Measurements from ENCODE around the gene ZGRF1.
"Not testable (repeated sequence)": the region's sequence is repeated elsewhere in the genome, so short reads cannot be mapped to it uniquely, and the experiment has no call there.

ZGRF1 gene, protein sequence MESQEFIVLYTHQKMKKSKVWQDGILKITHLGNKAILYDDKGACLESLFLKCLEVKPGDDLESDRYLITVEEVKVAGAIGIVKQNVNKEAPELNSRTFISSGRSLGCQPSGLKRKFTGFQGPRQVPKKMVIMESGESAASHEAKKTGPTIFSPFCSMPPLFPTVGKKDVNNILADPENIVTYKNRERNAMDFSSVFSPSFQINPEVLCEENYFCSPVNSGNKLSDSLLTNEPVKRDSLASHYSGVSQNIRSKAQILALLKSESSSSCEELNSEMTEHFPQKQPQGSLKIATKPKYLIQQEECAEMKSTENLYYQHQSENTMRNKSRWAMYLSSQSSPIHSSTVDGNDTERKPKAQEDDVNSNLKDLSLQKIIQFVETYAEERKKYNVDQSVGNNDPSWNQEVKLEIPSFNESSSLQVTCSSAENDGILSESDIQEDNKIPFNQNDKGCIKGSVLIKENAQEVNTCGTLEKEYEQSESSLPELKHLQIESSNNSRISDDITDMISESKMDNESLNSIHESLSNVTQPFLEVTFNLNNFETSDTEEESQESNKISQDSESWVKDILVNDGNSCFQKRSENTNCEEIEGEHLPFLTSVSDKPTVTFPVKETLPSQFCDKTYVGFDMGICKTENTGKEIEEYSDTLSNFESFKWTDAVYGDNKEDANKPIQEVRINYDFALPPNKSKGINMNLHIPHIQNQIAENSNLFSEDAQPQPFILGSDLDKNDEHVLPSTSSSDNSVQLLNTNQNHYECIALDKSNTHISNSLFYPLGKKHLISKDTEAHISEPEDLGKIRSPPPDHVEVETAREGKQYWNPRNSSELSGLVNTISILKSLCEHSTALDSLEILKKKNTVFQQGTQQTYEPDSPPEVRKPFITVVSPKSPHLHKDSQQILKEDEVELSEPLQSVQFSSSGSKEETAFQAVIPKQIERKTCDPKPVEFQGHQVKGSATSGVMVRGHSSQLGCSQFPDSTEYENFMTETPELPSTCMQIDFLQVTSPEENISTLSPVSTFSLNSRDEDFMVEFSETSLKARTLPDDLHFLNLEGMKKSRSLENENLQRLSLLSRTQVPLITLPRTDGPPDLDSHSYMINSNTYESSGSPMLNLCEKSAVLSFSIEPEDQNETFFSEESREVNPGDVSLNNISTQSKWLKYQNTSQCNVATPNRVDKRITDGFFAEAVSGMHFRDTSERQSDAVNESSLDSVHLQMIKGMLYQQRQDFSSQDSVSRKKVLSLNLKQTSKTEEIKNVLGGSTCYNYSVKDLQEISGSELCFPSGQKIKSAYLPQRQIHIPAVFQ (N-terminal part only)

DNA sequence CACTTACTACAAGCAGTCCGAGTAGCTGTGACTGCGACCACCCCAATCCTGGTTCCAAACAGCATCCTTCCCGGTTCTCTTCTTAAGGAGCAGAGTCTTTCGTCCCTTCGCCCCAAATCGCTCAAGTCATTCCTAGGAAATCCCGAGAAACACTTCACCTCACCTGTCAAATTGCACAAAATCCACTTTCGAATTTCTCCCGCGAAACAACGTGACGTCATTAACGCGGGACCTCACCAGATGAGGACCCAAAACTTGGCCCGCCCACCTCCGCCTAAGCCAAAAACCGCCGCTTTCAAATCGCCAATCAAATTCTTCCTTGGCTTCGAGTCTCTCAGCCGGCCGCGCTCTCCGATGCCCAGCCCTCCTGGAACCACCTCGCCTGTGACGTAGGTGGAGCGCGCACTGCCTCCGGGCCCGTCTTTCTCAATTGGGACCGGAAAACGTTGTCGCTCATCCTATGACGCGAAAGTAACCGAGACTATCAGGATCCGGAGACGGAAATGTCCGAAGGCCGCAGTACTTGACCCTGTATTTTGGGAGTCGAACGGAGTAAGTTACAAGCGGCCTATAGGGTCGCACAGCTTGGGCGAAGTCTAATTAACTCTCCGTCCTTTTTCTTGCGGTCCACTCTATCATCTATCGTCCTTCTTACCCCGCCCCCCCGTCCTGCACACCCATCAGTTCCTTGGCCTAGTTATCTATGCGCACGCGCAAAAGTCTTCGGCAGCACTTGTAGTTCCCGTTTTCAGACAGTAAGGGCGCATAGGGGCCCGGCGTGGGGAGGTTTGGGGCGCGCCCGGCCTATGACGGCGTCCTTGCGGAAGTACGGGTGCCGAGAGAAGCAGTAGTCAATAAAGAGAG, at the start of gene ZGRF1, which contains the start of gene LARP7:
TSS of gene ZGRF1 (minus strand) at position 222 of the 864 bp plus-strand sequence. CDS start 3,733 bp downstream, outside the sequence.
TSS of gene LARP7 (plus strand) at position 456 of the 864 bp plus-strand sequence. CDS start 7,527 bp downstream, outside the sequence.
- in situ Hi-C loops (cut with HindIII; ENCODE audit: low pct_ligation_motif_present, low pct_unique_long_range_greater_than_20kb, low sequenced_read_pairs): no loop called here
- DNase-seq: peak; percentile 98

DNA sequence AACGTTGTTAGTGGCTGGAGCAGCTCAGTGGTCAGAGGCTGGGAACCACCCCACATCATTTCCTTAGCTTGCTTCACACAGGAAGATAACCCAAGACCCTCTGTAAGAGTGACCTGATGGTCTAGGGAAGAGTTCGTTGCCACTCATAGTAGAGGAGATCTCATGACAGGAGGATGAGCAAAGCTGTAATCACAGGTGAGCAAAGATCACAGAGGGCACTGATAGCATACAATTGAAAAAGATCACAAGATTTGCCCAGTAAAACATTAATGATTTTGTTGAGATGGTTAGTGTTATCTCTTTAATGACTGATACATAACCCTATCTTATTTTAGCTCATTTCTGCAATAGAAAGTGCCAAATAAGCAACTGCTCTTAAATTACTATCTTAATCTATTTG, 44.3 kb upstream of the ZGRF1 start:
- no peak for DNase-seq
- in situ Hi-C loops (cut with HindIII; ENCODE audit: low pct_ligation_motif_present, low pct_unique_long_range_greater_than_20kb, low sequenced_read_pairs): no loop called here

DNA sequence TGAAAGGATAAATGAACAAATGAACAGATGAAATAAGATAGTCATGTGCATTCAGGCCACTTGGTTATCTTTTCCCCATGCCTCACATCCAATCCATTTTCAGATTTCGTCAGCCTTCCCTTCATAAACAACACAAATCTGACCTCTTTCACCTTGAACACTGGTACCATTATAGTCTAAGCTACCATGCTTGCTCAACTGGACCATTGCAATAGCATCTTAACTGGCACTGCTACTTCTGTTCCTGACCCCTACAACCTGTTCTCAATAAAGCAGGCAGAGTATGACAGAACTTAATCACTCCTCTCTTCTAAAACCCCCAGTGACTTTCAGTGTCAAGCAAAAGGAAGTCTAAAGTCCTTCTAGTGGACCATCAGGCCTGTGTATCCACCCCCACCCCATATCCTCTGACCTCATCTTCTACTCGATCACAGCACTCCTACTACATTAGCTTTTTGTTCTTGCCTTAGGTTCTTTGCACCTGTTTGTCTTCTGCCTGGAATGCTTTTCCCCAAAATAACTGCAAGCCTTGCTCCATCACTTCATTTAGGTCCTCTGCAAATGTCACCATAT, 40.9 kb upstream of the ZGRF1 start:
- DNase-seq: no peak
- in situ Hi-C loops (cut with HindIII; ENCODE audit: low pct_ligation_motif_present, low pct_unique_long_range_greater_than_20kb, low sequenced_read_pairs): no loop called here

DNA sequence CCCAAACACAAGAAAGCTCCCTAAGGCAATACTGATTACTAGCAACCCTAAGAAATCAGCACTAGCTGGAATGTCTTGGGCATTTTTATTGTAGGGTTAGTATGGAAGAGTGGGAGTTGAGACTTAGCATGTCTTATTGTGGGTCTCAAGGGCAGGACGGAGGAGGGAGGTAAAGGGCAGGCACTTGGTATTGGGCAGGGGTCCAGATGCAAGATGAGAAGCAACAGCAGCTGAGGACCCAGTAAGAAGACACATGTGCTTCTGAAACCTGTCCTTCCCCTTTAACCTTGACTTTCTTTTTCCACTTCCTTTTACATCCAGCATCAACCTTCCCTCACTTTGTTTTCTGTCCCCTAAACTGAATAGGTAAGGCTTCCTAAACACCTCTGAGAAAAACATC, 37.7 kb upstream of the ZGRF1 start:
- in situ Hi-C loops (cut with HindIII; ENCODE audit: low pct_ligation_motif_present, low pct_unique_long_range_greater_than_20kb, low sequenced_read_pairs): no loop called here
- no peak for DNase-seq

DNA sequence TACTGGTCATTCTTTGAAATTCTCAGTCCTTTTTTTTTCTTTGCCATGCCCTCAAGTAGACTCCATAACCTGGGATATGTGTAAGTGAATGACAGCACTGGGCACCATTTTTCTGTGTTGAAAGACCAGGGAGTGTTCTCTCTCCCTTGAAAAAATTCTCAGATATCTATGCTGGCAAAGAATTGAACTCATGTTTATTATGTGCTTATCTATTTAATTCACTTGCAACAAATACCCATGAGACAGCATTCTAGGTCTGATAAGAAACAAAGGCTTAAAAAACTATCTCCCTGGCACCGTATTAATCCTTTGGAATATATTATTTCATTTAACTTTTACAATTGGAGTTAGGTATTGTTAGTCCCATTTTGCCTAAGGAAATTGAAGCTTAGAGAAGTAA, 37.0 kb upstream of the ZGRF1 start:
- DNase-seq: no peak
- in situ Hi-C loops (cut with HindIII; ENCODE audit: low pct_ligation_motif_present, low pct_unique_long_range_greater_than_20kb, low sequenced_read_pairs): no loop called here

DNA sequence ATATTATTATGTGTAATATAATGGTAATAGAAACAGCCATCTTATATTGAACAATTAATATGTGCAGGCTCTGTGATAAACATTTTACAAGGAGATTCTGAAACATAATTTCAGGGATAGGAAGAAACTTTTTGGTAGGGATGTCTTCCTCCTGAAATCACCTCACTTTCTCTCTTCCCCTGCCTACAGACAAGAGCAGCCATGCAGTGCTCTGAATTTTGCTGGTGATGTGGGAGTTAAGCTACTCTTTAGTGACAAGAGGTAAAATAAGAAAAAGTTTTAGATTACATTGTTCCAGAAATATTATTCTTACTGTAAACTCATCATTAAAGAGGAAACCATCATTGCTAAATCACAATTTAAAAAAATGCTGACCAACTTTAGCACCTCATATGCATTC, 36.4 kb upstream of the ZGRF1 start:
- no peak for DNase-seq
- in situ Hi-C loops (cut with HindIII; ENCODE audit: low pct_ligation_motif_present, low pct_unique_long_range_greater_than_20kb, low sequenced_read_pairs): no loop called here

DNA sequence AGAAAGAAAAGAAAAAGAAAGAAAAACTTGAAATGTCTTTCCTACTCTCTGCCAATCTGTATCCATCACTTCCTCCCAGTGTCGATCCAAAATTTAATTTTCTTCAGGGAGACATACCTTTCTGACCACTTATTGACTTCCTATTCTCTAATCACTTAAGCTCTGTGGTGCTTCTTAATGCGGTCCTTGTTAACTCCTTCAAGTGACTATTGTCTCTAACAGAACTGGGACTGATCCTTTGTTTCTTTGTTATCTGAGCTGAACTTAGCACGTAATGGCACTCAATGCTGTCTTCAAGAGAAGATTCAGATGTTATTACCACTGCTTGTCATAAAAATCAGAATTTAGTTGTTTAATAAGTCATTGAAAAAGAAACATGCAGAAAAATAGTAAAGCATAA, 31.4 kb upstream of the ZGRF1 start:
- no peak for DNase-seq

DNA sequence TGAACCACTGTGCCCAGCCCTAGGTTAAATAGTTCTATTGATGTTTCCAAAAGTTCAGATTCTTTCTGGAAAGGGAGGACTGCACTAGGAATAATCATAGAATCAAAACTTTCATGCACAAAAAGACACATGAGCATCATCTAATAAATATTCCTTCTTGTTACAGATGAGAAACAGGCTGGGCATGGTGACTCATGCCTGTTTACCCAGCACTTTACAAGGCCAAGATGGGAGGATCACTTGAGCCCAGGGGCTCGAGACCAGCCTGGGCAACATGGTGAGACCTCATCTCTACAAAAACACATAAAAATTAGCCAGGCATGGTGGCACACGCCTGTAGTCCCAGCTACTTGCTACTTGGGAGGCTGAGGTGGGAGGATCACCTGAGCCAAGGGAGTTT, 27.9 kb upstream of the ZGRF1 start:
- in situ Hi-C loops (cut with HindIII; ENCODE audit: low pct_ligation_motif_present, low pct_unique_long_range_greater_than_20kb, low sequenced_read_pairs): no loop called here
- no peak for DNase-seq

More for the DNA sequence above, 31.4 kb upstream of the ZGRF1 start:
- in situ Hi-C loops (cut with HindIII; ENCODE audit: low pct_ligation_motif_present, low pct_unique_long_range_greater_than_20kb, low sequenced_read_pairs): no loop called here

DNA sequence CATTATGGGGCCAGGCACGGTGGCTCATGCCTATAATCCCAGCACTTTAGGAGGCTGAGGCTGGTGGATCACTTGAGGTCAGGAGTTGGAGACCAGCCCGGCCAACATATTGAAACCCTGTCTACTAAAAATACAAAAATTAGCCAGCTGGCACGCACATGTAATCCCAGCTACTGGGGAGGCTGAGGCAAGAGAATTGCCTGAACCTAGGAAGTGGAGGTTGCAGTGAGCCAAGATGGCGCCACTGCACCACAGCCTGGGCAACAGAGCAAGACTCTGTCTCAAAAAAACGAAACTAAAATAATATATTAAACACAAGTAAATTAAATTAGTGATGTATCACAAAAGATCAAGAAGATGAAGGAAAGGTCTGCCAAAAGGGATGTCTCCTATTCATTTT, 19.4 kb upstream of the ZGRF1 start:
- DNase-seq; in situ Hi-C loops (cut with HindIII; ENCODE audit: low pct_ligation_motif_present, low pct_unique_long_range_greater_than_20kb, low sequenced_read_pairs): not testable (repeated sequence)

DNA sequence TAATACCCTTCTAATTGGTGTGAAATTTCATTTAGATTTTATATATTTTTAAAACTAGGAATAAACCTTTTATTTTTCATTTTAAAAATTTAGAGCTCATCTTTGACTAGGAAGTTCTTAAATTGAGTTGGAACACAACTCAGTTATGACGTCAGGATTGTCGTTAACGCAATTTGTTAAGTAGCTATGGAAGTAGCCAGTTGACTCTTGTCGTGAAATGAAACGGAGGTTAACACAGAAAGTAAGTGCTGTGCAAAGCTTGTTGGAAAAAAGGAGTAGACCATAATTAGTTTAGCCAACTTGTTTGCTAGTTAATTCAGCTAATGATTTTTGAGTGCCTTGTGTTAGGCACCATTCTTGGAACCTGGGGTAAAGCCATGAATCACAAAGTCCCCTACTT, 18.6 kb upstream of the ZGRF1 start:
- in situ Hi-C loops (cut with HindIII; ENCODE audit: low pct_ligation_motif_present, low pct_unique_long_range_greater_than_20kb, low sequenced_read_pairs): no loop called here
- no peak for DNase-seq

DNA sequence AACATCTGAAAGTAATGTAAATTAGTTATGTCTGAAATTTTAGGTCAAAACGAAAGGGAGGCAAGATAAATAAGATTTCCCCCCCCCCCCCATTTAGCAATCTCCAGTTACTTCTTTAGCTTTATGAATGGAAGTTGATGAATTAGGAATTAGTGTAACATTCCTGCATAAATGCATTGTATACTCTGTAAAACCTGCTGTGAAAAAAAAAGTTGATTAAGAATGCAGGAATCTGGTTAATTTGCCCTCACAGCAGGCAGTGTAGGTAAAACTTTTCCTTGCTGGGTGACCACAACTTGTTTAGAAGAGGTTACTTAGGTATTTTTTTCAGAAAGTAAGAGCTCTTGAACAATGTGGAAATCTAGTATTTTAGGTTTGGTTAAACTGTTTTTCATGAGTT, 15.5 kb upstream of the ZGRF1 start:
- in situ Hi-C loops (cut with HindIII; ENCODE audit: low pct_ligation_motif_present, low pct_unique_long_range_greater_than_20kb, low sequenced_read_pairs): no loop called here
- no peak for DNase-seq

DNA sequence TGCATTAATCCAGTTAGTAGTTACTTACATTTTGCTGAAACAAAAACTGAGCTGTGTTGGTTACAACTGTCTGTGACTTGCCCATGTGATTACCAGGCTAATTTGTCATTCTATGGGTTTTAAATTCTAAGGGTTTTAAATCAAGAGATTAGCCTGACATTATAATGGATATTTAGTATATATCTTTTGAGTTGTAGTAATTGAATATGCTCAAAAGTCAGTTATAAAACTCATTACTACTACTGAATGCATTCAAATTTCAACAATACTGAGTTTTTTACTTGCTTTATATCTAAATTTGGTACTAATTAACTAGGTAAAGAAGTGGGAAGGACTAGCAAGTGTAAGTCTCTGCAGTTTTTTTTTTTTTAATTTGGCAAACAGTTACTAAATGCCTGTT, 14.9 kb upstream of the ZGRF1 start:
- in situ Hi-C loops (cut with HindIII; ENCODE audit: low pct_ligation_motif_present, low pct_unique_long_range_greater_than_20kb, low sequenced_read_pairs): no loop called here
- no peak for DNase-seq

DNA sequence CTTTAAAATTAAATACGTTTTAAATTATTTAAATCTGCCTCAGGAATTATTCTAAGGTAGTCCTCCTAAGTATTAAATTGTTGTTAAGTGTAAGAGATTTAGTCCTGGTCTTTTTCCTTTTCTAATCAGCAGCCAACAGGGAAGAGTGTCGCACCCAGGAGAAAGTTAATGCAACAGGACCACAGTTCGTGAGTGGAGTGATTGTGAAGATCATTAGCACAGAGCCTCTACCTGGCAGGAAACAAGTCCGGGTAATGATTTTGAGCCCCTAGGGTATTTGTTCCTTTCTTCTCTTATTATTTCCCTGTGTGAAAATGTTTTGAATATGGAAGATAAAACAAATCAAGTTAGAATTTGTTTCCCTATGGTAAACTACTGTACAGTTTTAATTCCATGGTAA, 13.6 kb upstream of the ZGRF1 start:
- no peak for DNase-seq
- in situ Hi-C loops (cut with HindIII; ENCODE audit: low pct_ligation_motif_present, low pct_unique_long_range_greater_than_20kb, low sequenced_read_pairs): no loop called here

DNA sequence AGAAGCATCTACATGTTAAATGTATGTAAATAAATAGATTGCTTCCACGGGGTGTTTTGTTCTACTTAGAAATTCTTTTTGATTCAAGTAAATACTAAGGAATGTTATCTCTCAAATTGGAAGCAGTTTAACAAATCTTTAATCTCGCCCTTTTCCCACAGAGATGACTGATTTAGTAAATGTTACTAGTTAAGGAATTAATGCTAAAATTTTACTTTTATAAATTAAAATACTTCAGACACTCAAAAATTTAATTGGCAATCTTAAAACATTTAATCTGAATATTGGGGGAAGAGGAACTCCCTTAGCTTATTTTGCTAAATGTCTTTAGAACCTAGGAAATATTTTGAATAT, 12.3 kb upstream of the ZGRF1 start:
- in situ Hi-C loops (cut with HindIII; ENCODE audit: low pct_ligation_motif_present, low pct_unique_long_range_greater_than_20kb, low sequenced_read_pairs): no loop called here
- DNase-seq: no peak

DNA sequence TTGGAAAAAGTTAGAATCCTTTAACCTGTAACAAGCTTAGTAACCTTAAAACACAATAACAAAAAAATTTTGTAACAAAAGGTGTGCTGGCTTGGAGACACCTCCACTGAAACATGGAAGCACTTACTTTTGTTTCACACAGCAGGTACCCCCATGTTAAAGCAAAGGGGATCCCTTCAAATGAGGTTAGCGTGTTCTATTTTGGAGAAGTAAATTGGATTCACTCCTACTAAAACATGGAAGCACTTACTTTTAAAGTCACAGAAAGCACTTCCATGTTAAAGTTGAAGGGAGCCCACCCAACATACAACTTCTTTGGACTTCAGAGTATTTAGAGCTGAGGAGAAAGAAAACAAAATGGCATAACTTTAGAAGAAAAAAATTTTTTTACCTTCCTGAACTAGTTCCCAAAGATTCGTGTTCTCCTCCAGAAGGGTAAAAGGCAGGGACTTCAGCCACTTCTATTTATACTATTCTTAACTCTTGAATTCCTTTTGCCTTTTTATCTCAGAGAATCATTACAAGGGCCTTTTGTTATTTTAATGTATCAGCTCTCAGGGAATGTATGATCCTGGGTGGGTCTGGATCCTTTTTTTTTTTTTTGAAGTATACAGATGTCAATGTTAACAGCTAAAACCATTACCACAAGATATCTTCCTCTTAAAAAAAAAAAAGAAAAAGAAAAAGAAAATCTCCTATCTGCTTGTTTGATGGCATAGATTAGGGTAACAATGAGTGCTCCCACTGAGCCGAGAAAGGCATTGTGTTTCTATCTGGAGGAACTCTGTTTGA, 11.8 kb upstream of the ZGRF1 start:
- in situ Hi-C loops (cut with HindIII; ENCODE audit: low pct_ligation_motif_present, low pct_unique_long_range_greater_than_20kb, low sequenced_read_pairs): no loop called here
- no peak for DNase-seq

DNA sequence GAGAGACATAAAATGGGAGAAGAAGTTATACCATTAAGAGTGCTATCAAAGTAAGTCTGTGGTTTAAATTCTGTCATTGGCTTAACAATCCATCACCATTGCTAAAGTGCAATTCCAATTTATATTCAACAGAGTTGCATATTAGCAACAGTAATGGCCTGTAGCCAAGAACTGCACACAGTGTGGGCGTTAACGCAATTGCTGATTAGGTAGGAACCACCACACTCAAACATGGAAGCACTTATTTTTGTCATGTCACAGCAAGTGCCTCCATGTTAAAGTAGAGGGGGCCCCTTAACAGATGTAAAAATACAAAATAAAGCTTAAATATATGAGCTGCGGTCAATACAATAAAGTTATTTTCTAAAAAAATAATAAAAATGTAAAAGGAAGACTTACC, 11.1 kb upstream of the ZGRF1 start:
- in situ Hi-C loops (cut with HindIII; ENCODE audit: low pct_ligation_motif_present, low pct_unique_long_range_greater_than_20kb, low sequenced_read_pairs): no loop called here

More for the DNA sequence above, 11.1 kb upstream of the ZGRF1 start:
- no peak for DNase-seq
